Measurements from ENCODE around the gene PRPF6. TPM values are rescaled to one million over a fixed set of nuclear protein-coding genes. Genes with fewer than 3 reads are reported as not detected.

PRPF6 gene
- total and polyA plus RNA-seq, 2 of the 13 experiments (the other 11 are each of a cell fraction or from before 2014, with no cell fraction given): 63.7 to 101 TPM

GRCh38 chr20:63979229-63979556 is 1.7 kb upstream of the PRPF6 start (continued):
- TF ChIP-seq ARID3A (IDR thresholded peaks at IDR 0.05; ENCODE audit: low read depth, low read length): no peak
- TF ChIP-seq MXI1 (IDR thresholded peaks at IDR 0.05; ENCODE audit: borderline replicate concordance, low read depth, low read length): 0 out of 3 replicates have a peak, but pooled peaks have one; percentile 41
- TF ChIP-seq XBP1 (CRISPR knock-in tag; IDR thresholded peaks at IDR 0.05): 0 out of 2 replicates have a peak, but pooled peaks have one; percentile 14
- peak; percentile 69; the same call in 1 of the 2 replicates for TF ChIP-seq ZNF674 (CRISPR knock-in tag; IDR thresholded peaks at IDR 0.05; ENCODE audit: low read depth)
- TF ChIP-seq RBFOX2 (IDR thresholded peaks at IDR 0.05; ENCODE audit: low read depth, low read length): peak; percentile 49; the same call in 1 of the 2 replicates
- no peak for TF ChIP-seq ZNF713 (CRISPR knock-in tag; IDR thresholded peaks at IDR 0.05)
- TF ChIP-seq BATF2 (CRISPR knock-in tag; IDR thresholded peaks at IDR 0.05): peak; percentile 17; the same call in 1 of the 2 replicates
- peak; percentile 32; the same call in 1 of the 2 replicates for TF ChIP-seq GFI1 (CRISPR knock-in tag; IDR thresholded peaks at IDR 0.05; ENCODE audit: borderline replicate concordance)
- no peak; the same call in 1 of the 2 replicates for TF ChIP-seq SPEN (CRISPR knock-in tag; IDR thresholded peaks at IDR 0.05; ENCODE audit: low read depth)
- no peak for TF ChIP-seq ZNF777 (CRISPR knock-in tag; IDR thresholded peaks at IDR 0.05)
- TF ChIP-seq TEF (CRISPR knock-in tag; IDR thresholded peaks at IDR 0.05): no peak
- TF ChIP-seq ZNF83 (CRISPR knock-in tag; IDR thresholded peaks at IDR 0.05; ENCODE audit: borderline replicate concordance): no peak
- 0 out of 2 replicates have a peak, but pooled peaks have one; percentile 8 for TF ChIP-seq PRDM4 (CRISPR knock-in tag; IDR thresholded peaks at IDR 0.05; ENCODE audit: borderline replicate concordance)
- TF ChIP-seq MEIS1 (CRISPR knock-in tag; IDR thresholded peaks at IDR 0.05; ENCODE audit: borderline replicate concordance): no peak
- TF ChIP-seq ZNF800 (CRISPR knock-in tag; IDR thresholded peaks at IDR 0.05): 0 out of 2 replicates have a peak, but pooled peaks have one; percentile 0
- TF ChIP-seq TOPORS (CRISPR knock-in tag; IDR thresholded peaks at IDR 0.05): peak; percentile 29; the same call in 1 of the 2 replicates
- no peak for TF ChIP-seq PBX2 (CRISPR knock-in tag; IDR thresholded peaks at IDR 0.05)
- TF ChIP-seq ZFY (CRISPR knock-in tag; IDR thresholded peaks at IDR 0.05): peak; percentile 22; the same call in 1 of the 2 replicates
- TF ChIP-seq MED13 (CRISPR knock-in tag; IDR thresholded peaks at IDR 0.05): 0 out of 2 replicates have a peak, but pooled peaks have one; percentile 5
- TF ChIP-seq ZMAT3 (CRISPR knock-in tag; conservative IDR thresholded peaks at IDR 0.05): peak; percentile 17; the same call in 1 of the 2 replicates
- peak; percentile 12 for TF ChIP-seq HNRNPK (IDR thresholded peaks at IDR 0.05; ENCODE audit: low read depth, low read length, poor library complexity, severe bottlenecking)
- TF ChIP-seq ZNF367 (CRISPR knock-in tag; IDR thresholded peaks at IDR 0.05; ENCODE audit: borderline replicate concordance): 0 out of 2 replicates have a peak, but pooled peaks have one; percentile 4

All from HepG2 (cell line).